Hepatocyte (in vitro differentiated cells): ENCODE measurements around the gene FAM131C. TPM values are rescaled to one million over a fixed set of nuclear protein-coding genes. Genes with fewer than 3 reads are reported as not detected.

Source experiments
- DNase-seq: peaks from one replicate; pipeline ENCODE4 v3.0.0-alpha.2; 2016; ENCODE audit warnings: low spot score
- H2AFZ ChIP-seq: fragments of 200-600 bp; sonication (generic); 2 replicates; pipeline ENCODE4 v1.6.0; 2016; ENCODE audit warnings: antibody characterized with exemption, mild to moderate bottlenecking
- H3K27ac ChIP-seq: fragments of 200-600 bp; sonication (generic); 2 replicates; pipeline ENCODE4 v1.5.1; 2016; ENCODE audit warnings: mild to moderate bottlenecking
- H3K27me3 ChIP-seq: fragments of 200-600 bp; sonication (generic); 2 replicates; pipeline ENCODE4 v1.6.1; 2016
- H3K36me3 ChIP-seq: fragments of 200-600 bp; sonication (generic); replicated peaks from 2 replicates; pipeline ENCODE4 v1.5.1; 2016; ENCODE audit warnings: low read depth; ENCODE audit not compliant: insufficient read depth
- H3K4me1 ChIP-seq: fragments of 200-600 bp; sonication (generic); 2 replicates; pipeline ENCODE4 v1.5.1; 2016; ENCODE audit warnings: mild to moderate bottlenecking, moderate library complexity; ENCODE audit not compliant: insufficient read depth
- H3K4me2 ChIP-seq: fragments of 200-600 bp; sonication (generic); 2 replicates; pipeline ENCODE4 v1.6.0; 2016
- H3K4me3 ChIP-seq: fragments of 200-600 bp; sonication (generic); 2 replicates; pipeline ENCODE4 v1.5.1; 2016; ENCODE audit warnings: mild to moderate bottlenecking
- H3K79me2 ChIP-seq: fragments of 200-600 bp; sonication (generic); 2 replicates; pipeline ENCODE4 v1.6.0; 2017; ENCODE audit warnings: mild to moderate bottlenecking
- H3K9me2 ChIP-seq: fragments of 200-600 bp; sonication (generic); replicated peaks from 2 replicates; pipeline ENCODE4 v1.6.0; 2017; ENCODE audit warnings: mild to moderate bottlenecking; ENCODE audit not compliant: insufficient read depth
- H3K9me3 ChIP-seq: fragments of 200-600 bp; sonication (generic); 2 replicates; pipeline ENCODE4 v1.5.1; 2016; ENCODE audit warnings: low read depth, mild to moderate bottlenecking
- H4K20me1 ChIP-seq: fragments of 200-600 bp; sonication (generic); 2 replicates; pipeline ENCODE4 v1.6.0; 2016; ENCODE audit warnings: mild to moderate bottlenecking; ENCODE audit not compliant: insufficient read depth, poor library complexity, severe bottlenecking
- CTCF ChIP-seq: fragments of 200-600 bp; sonication (generic); IDR thresholded peaks from 2 replicates; pipeline ENCODE4 v1.5.1; 2016; ENCODE audit warnings: antibody characterized with exemption, mild to moderate bottlenecking; ENCODE audit not compliant: poor library complexity
- EZH2 ChIP-seq: fragments of 200-600 bp; sonication (generic); IDR thresholded peaks from 2 replicates; pipeline ENCODE4 v1.6.1; 2016; ENCODE audit warnings: antibody characterized with exemption, mild to moderate bottlenecking, borderline replicate concordance
- EZH2phosphoT487 ChIP-seq: fragments of 200-600 bp; sonication (generic); IDR thresholded peaks from one replicate; pipeline ENCODE4 v1.6.1; 2018; ENCODE audit warnings: antibody characterized with exemption, mild to moderate bottlenecking, low read depth, moderate library complexity; ENCODE audit not compliant: unreplicated experiment, severe bottlenecking
- WGBS: methylation state at CpG from one replicate; pipeline ENCODE4 v1.1.6; 2016; ENCODE audit warnings: low lambda C conversion rate; ENCODE audit errors: missing lambda C conversion rate; 5-methylcytosine and 5-hydroxymethylcytosine counted together
- polyA plus RNA-seq: library from polyadenylated mRNA; unstranded; fragments of >200 nt; fragmentation: Nextera tagmentation; extraction: Ambion mirVana; gene quantifications from 2 replicates; pipeline ENCODE4 v1.2.1, GENCODE V29; 2016
- total RNA-seq: library from RNA; depleted of rRNA; stranded (reverse); fragments of >200 nt; gene quantifications from 2 replicates; pipeline ENCODE4 v1.2.3, GENCODE V29; 2014

The FAM131C gene
- total and polyA plus RNA-seq, 2 experiments from 2014 or later, result 3.5 to 7.5 TPM

- Histone ChIP-seq H3K9me2 (no peaks in the 10 kb centered on the region), H4K20me1 (no peaks in the 10 kb centered on the region), H3K27me3 (no peaks in the 10 kb centered on the region), H3K4me1 (peaks cover 33% of the 10 kb centered on the region), H3K36me3 (no peaks in the 10 kb centered on the region), H3K4me3 (no peak overlapping the region), H3K4me2 (peak overlapping the region; percentile 40), H3K9me3 (no peaks in the 10 kb centered on the region), H3K27ac (peak overlapping the region; percentile 83), H3K79me2 (no peaks in the 10 kb centered on the region), H2AFZ (no peak overlapping the region)
- DNase-seq, result no peak
- no peak for TF ChIP-seq CTCF
- TF ChIP-seq EZH2phosphoT487, result no peak
- WGBS, result 84% methylated on average over 13 of the region's 13 CpGs
These were observed 5.5 kb downstream of the FAM131C start for GRCh38 chr1:16067933-16068332.

GRCh38 chr1:16067127-16067768 lies 6.2 kb downstream of the FAM131C start:
- no peaks in the 10 kb centered on the region for H3K27me3 ChIP-seq
- H3K4me1 ChIP-seq, result peaks cover 33% of the 10 kb centered on the region
- no peaks in the 10 kb centered on the region for H3K9me3 ChIP-seq
- H3K79me2 ChIP-seq, result no peaks in the 10 kb centered on the region
- H3K36me3 ChIP-seq, result no peaks in the 10 kb centered on the region
- no peak overlapping the region for H2AFZ ChIP-seq
- WGBS, result 46% methylated on average over 6 of the region's 6 CpGs
- DNase-seq, result peak; percentile 95
- no peak for TF ChIP-seq CTCF
- no peak for TF ChIP-seq EZH2phosphoT487
- no peak for TF ChIP-seq EZH2
- H3K4me3 ChIP-seq, result no peak overlapping the region
- H3K27ac ChIP-seq, result peak overlapping the region; percentile 87
- H3K9me2 ChIP-seq, result no peaks in the 10 kb centered on the region
- H3K4me2 ChIP-seq, result peak overlapping the region; percentile 51
- H4K20me1 ChIP-seq, result no peaks in the 10 kb centered on the region

GRCh38 chr1:16066245-16066644 lies 7.2 kb downstream of the FAM131C start:
- H2AFZ ChIP-seq, result no peak overlapping the region
- H3K27ac ChIP-seq, result peak overlapping the region; percentile 87
- no peak for DNase-seq
- no peaks in the 10 kb centered on the region for H3K27me3 ChIP-seq
- no peaks in the 10 kb centered on the region for H3K9me3 ChIP-seq
- TF ChIP-seq EZH2, result no peak
- TF ChIP-seq CTCF, result no peak
- no peaks in the 10 kb centered on the region for H3K36me3 ChIP-seq
- H3K4me2 ChIP-seq, result peak overlapping the region; percentile 51
- WGBS, result 89% methylated on average over 4 of the region's 4 CpGs
- no peaks in the 10 kb centered on the region for H4K20me1 ChIP-seq
- H3K4me3 ChIP-seq, result no peak overlapping the region
- H3K4me1 ChIP-seq, result peaks cover 33% of the 10 kb centered on the region
- no peaks in the 10 kb centered on the region for H3K79me2 ChIP-seq
- H3K9me2 ChIP-seq, result no peaks in the 10 kb centered on the region

DNA sequence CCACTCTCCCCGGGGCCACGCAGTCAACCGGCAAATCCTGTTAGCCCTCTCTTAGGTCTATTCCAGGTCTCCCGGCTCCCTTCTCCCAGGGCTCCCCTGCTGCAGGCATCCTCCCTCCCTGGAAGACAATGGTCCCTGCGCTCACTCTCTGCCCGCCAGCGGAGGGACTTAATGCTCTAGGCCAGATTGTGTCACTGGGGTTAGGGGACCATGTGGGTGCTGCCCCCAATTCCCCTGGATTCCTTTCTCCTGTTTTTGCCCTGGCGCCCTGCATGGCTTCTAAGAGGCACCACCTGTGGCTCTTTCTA lies 8.2 kb downstream of the FAM131C start:
- 57% methylated on average over 8 of the region's 8 CpGs for WGBS
- Histone ChIP-seq H3K9me2 (no peaks in the 10 kb centered on the region), H2AFZ (no peak overlapping the region), H3K36me3 (no peaks in the 10 kb centered on the region), H3K4me1 (peaks cover 33% of the 10 kb centered on the region), H3K4me3 (no peak overlapping the region), H3K79me2 (no peaks in the 10 kb centered on the region), H3K9me3 (no peaks in the 10 kb centered on the region), H4K20me1 (no peaks in the 10 kb centered on the region), H3K27ac (no peak overlapping the region), H3K4me2 (no peak overlapping the region), H3K27me3 (no peaks in the 10 kb centered on the region)
- DNase-seq, result no peak
- TF ChIP-seq EZH2 (no peak), EZH2phosphoT487 (no peak), CTCF (no peak)
